Measurements from ENCODE around the gene ABCB9. TPM values are rescaled to one million over a fixed set of nuclear protein-coding genes. Genes with fewer than 3 reads are reported as not detected.

Gene ABCB9
- total and polyA plus RNA-seq, 2 of the 8 experiments (the other 6 are each of a cell fraction or from before 2014, with no cell fraction given): 3.8 to 8.0 TPM

- TF ChIP-seq, protein P1, sequence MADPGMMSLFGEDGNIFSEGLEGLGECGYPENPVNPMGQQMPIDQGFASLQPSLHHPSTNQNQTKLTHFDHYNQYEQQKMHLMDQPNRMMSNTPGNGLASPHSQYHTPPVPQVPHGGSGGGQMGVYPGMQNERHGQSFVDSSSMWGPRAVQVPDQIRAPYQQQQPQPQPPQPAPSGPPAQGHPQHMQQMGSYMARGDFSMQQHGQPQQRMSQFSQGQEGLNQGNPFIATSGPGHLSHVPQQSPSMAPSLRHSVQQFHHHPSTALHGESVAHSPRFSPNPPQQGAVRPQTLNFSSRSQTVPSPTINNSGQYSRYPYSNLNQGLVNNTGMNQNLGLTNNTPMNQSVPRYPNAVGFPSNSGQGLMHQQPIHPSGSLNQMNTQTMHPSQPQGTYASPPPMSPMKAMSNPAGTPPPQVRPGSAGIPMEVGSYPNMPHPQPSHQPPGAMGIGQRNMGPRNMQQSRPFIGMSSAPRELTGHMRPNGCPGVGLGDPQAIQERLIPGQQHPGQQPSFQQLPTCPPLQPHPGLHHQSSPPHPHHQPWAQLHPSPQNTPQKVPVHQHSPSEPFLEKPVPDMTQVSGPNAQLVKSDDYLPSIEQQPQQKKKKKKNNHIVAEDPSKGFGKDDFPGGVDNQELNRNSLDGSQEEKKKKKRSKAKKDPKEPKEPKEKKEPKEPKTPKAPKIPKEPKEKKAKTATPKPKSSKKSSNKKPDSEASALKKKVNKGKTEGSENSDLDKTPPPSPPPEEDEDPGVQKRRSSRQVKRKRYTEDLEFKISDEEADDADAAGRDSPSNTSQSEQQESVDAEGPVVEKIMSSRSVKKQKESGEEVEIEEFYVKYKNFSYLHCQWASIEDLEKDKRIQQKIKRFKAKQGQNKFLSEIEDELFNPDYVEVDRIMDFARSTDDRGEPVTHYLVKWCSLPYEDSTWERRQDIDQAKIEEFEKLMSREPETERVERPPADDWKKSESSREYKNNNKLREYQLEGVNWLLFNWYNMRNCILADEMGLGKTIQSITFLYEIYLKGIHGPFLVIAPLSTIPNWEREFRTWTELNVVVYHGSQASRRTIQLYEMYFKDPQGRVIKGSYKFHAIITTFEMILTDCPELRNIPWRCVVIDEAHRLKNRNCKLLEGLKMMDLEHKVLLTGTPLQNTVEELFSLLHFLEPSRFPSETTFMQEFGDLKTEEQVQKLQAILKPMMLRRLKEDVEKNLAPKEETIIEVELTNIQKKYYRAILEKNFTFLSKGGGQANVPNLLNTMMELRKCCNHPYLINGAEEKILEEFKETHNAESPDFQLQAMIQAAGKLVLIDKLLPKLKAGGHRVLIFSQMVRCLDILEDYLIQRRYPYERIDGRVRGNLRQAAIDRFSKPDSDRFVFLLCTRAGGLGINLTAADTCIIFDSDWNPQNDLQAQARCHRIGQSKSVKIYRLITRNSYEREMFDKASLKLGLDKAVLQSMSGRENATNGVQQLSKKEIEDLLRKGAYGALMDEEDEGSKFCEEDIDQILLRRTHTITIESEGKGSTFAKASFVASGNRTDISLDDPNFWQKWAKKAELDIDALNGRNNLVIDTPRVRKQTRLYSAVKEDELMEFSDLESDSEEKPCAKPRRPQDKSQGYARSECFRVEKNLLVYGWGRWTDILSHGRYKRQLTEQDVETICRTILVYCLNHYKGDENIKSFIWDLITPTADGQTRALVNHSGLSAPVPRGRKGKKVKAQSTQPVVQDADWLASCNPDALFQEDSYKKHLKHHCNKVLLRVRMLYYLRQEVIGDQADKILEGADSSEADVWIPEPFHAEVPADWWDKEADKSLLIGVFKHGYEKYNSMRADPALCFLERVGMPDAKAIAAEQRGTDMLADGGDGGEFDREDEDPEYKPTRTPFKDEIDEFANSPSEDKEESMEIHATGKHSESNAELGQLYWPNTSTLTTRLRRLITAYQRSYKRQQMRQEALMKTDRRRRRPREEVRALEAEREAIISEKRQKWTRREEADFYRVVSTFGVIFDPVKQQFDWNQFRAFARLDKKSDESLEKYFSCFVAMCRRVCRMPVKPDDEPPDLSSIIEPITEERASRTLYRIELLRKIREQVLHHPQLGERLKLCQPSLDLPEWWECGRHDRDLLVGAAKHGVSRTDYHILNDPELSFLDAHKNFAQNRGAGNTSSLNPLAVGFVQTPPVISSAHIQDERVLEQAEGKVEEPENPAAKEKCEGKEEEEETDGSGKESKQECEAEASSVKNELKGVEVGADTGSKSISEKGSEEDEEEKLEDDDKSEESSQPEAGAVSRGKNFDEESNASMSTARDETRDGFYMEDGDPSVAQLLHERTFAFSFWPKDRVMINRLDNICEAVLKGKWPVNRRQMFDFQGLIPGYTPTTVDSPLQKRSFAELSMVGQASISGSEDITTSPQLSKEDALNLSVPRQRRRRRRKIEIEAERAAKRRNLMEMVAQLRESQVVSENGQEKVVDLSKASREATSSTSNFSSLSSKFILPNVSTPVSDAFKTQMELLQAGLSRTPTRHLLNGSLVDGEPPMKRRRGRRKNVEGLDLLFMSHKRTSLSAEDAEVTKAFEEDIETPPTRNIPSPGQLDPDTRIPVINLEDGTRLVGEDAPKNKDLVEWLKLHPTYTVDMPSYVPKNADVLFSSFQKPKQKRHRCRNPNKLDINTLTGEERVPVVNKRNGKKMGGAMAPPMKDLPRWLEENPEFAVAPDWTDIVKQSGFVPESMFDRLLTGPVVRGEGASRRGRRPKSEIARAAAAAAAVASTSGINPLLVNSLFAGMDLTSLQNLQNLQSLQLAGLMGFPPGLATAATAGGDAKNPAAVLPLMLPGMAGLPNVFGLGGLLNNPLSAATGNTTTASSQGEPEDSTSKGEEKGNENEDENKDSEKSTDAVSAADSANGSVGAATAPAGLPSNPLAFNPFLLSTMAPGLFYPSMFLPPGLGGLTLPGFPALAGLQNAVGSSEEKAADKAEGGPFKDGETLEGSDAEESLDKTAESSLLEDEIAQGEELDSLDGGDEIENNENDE (IDR thresholded peaks at IDR 0.05; ENCODE audit: insufficient replicate concordance, low read length): no peak
- TF ChIP-seq TBP (IDR thresholded peaks at IDR 0.05; ENCODE audit: low read depth, low read length) (no peak), TAF7 (optimal IDR thresholded peaks at IDR 0.05; ENCODE audit: borderline replicate concordance, low read depth, low read length) (no peak), EZH2 (IDR thresholded peaks at IDR 0.05; ENCODE audit: low read depth, low read length, severe bottlenecking) (no peak), ATF3 (IDR thresholded peaks at IDR 0.05; ENCODE audit: insufficient read depth, low read depth, low read length) (no peak)
Measured at GRCh38 chr12:122949405-122949804, 16.9 kb downstream of the ABCB9 start (continued).

Measured in H1 (cell line).